RWPE1 (cell line): ENCODE measurements around the gene ZNF277.

Experiments used
- CTCF ChIA-PET: fragments of 350-600 bp; sonication (Branson Sonifier 250); formaldehyde crosslinking; extraction: SDS; loops from one replicate; lab custom pipeline; 2021; lab: Yijun Ruan, JAX
- POLR2A ChIA-PET: fragments of 400-600 bp; formaldehyde crosslinking; extraction: SDS; loops from one replicate; lab custom pipeline; 2020; ENCODE audit warnings: antibody characterized with exemption; ENCODE audit not compliant: low non-redundant PET; lab: Yijun Ruan, JAX
- DNase-seq: peaks from one replicate; pipeline ENCODE4 v3.0.0; 2012; ENCODE audit warnings: low spot score
- H3K27ac ChIP-seq: fragments of 450-650 bp; 2 replicates; pipeline ENCODE4 v1.5.1; 2017
- CTCF ChIP-seq: fragments of 450-650 bp; conservative IDR thresholded peaks from 2 replicates; pipeline ENCODE4 v1.5.1; 2017; ENCODE audit warnings: low read depth, mild to moderate bottlenecking

The ZNF277 gene

GRCh38 chr7:112360681-112361080 is 154.2 kb downstream of the ZNF277 start:
- no peak overlapping the region for H3K27ac ChIP-seq
- ChIA-PET CTCF (no interaction called here), POLR2A (no interaction called here)
- no peak for DNase-seq
- TF ChIP-seq CTCF: no peak

GRCh38 chr7:112361154-112361553 is 154.7 kb downstream of the ZNF277 start:
- POLR2A ChIA-PET: no interaction called here
- CTCF ChIA-PET: no interaction called here
- DNase-seq: no peak
- TF ChIP-seq CTCF: no peak
- H3K27ac ChIP-seq: no peak overlapping the region

GRCh38 chr7:112362053-112362650 is 155.7 kb downstream of the ZNF277 start:
- H3K27ac ChIP-seq: no peak overlapping the region
- POLR2A ChIA-PET: no interaction called here
- CTCF ChIA-PET: no interaction called here
- DNase-seq: no peak
- TF ChIP-seq CTCF: no peak

GRCh38 chr7:112362731-112363131 is 156.2 kb downstream of the ZNF277 start:
- no peak for DNase-seq
- ChIA-PET POLR2A (no interaction called here), CTCF (no interaction called here)
- H3K27ac ChIP-seq: no peak overlapping the region
- no peak for TF ChIP-seq CTCF

- POLR2A ChIA-PET: no interaction called here
- TF ChIP-seq CTCF: no peak
- H3K27ac ChIP-seq: no peak overlapping the region
- DNase-seq: no peak
- CTCF ChIA-PET: no interaction called here
Observed at GRCh38 chr7:112364388-112364787, 157.9 kb downstream of the ZNF277 start.

- ChIA-PET POLR2A (no interaction called here), CTCF (no interaction called here)
- DNase-seq: no peak
Observed at GRCh38 chr7:112365551-112365950, 159.1 kb downstream of the ZNF277 start.

More at GRCh38 chr7:112365551-112365950, 159.1 kb downstream of the ZNF277 start:
- no peak for TF ChIP-seq CTCF
- no peak overlapping the region for H3K27ac ChIP-seq
